K562 (cell line): ENCODE results near the gene PDLIM7. TPM values are rescaled to one million over a fixed set of nuclear protein-coding genes. Genes with fewer than 3 reads are reported as not detected.
A peak's percentile ranks its signal among the peaks of the same experiment; 100 is the strongest.

Experiments used
- BRD4 ChIP-seq: fragments of 200-600 bp; sonication (generic); IDR thresholded peaks from 2 replicates; pipeline ENCODE4 v1.6.1; 2017; ENCODE audit warnings: inconsistent platforms
- DDX20 ChIP-seq: fragments of 450-650 bp; IDR thresholded peaks from 2 replicates; pipeline ENCODE4 v1.6.1; 2016; ENCODE audit warnings: missing genetic modification characterization, low read depth, mild to moderate bottlenecking, missing compliant biosample characterization, moderate library complexity
- EP400 ChIP-seq: fragments of 450-650 bp; IDR thresholded peaks from 2 replicates; pipeline ENCODE4 v1.6.1; 2017; ENCODE audit warnings: antibody characterized with exemption, mild to moderate bottlenecking, moderate library complexity
- FOSL1 ChIP-seq: fragments of 200-800 bp; sonication (Bioruptor generic); conservative IDR thresholded peaks from 2 replicates; pipeline ENCODE4 v1.6.1; 2016; ENCODE audit warnings: missing genetic modification characterization, missing compliant biosample characterization
- FOXJ2 ChIP-seq: fragments of 200-800 bp; sonication (Bioruptor generic); IDR thresholded peaks from 2 replicates; pipeline ENCODE4 v1.6.1; 2016; ENCODE audit warnings: missing genetic modification characterization, missing compliant biosample characterization
- PKNOX1 ChIP-seq: fragments of 450-650 bp; IDR thresholded peaks from 2 replicates; pipeline ENCODE4 v1.6.1; 2016
- RBM39 ChIP-seq: fragments of 200-400 bp; formaldehyde crosslinking; optimal IDR thresholded peaks from 2 replicates; pipeline ENCODE3; 2018; ENCODE audit warnings: low read depth, low read length
- SMARCE1 ChIP-seq: fragments of 450-650 bp; IDR thresholded peaks from 2 replicates; pipeline ENCODE4 v1.7.1; 2016; ENCODE audit warnings: mild to moderate bottlenecking
- ZBTB2 ChIP-seq: fragments of 450-650 bp; IDR thresholded peaks from 2 replicates; pipeline ENCODE4 v1.6.1; 2016; ENCODE audit warnings: antibody characterized with exemption
- ZNF699 ChIP-seq: fragments of 250-450 bp; sonication (Bioruptor Pico); IDR thresholded peaks from 2 replicates; pipeline ENCODE4 v1.8.0; 2021; ENCODE audit warnings: mild to moderate bottlenecking, moderate library complexity; ENCODE audit not compliant: insufficient replicate concordance
- ZNF717 ChIP-seq: fragments of 250-450 bp; sonication (Bioruptor Pico); IDR thresholded peaks from 2 replicates; pipeline ENCODE4 v1.5.0; 2021
- polyA plus RNA-seq, 8 experiments: library from polyadenylated mRNA; depleted of rRNA in 4 of 8; stranded (reverse) in 5 of 8; unstranded in 3 of 8; fragments of >200 nt; fragmentation: Nextera tagmentation in 2 of 8; fragmentation: Illumina TruSeq in 1 of 8; extraction: Ambion mirVana in 2 of 8; extraction: Trizol in 1 of 8; gene quantifications; 2 replicates each; pipeline versions ENCODE4 v1.2.1 to v1.2.3, GENCODE V29; 2011 to 2014; ENCODE audit warnings: inconsistent platforms in 1 of 8, missing spikeins in 1 of 8
- total RNA-seq, 7 experiments: library from RNA; depleted of rRNA in 6 of 7; stranded (reverse); fragments of >200 nt in 6 of 7; fragmentation: Illumina TruSeq in 2 of 7; extraction: Trizol in 2 of 7; gene quantifications; 2 replicates each; pipeline versions ENCODE4 v1.2.1 to v1.2.3, GENCODE V29; 2011 to 2021; ENCODE audit warnings: low replicate concordance in 1 of 7
- TF ChIP-seq, protein P1 (sequence below), 3 experiments: fragments of 200-800 bp in 1 of 3; fragments of 250-450 bp in 1 of 3; fragments of 450-650 bp in 1 of 3; sonication (Bioruptor Pico) in 1 of 3; sonication (Bioruptor generic) in 1 of 3; formaldehyde crosslinking in 1 of 3; IDR thresholded peaks; 2 replicates each; pipeline versions ENCODE4 v1.6.1 to v1.8.0; 2016 to 2022; ENCODE audit warnings: mild to moderate bottlenecking in 2 of 3, missing genetic modification characterization in 2 of 3, missing compliant biosample characterization in 1 of 3, moderate library complexity in 1 of 3

The PDLIM7 gene
- total and polyA plus RNA-seq, 9 of the 15 experiments (the other 6 are each of a cell fraction or from before 2014, with no cell fraction given): 2.1 to 124 (median 32.6) TPM

DNA sequence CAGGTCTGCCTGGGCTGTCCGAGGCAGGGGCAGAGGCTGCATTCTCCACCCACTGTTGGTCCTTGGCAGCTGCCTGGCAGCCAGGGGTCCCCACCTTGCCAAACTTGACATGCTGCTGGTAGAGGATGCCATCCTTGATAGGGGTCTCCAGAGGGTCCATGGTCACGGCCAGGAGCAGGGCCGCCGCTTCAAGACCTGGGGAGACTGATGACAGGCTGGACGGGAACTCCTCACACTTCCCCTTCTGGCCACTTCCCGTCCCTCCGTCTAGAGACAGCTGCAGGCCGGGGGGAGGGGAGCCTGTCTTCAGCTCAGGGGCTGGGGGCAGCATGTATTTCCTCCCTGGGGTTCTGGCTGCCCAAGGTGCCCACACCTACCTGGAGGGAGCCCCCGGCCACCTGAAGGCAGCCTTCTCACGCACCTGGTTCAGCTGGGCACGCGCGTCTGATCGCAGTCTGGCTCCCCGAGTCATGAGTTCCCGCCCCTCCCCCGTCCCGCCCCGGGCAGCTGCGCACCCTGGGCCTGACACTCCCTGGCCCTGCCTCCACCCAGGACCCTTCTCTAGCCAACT, 12.1 kb upstream of the PDLIM7 start, which contains the start of gene DOK3 (continued):
- TF ChIP-seq ZNF699 (CRISPR knock-in tag) (no peak), PKNOX1 (peak; percentile 33; the same call in 1 of the 2 replicates), SMARCE1 (no peak), ZBTB2 (no peak), RBM39 (no peak), ZNF717 (CRISPR knock-in tag) (no peak), FOSL1 (tag) (no peak), EP400 (peak; percentile 33; the same call in 1 of the 2 replicates), FOXJ2 (tag) (no peak), DDX20 (tag) (no peak), BRD4 (no peak)
- TF ChIP-seq, protein P1, sequence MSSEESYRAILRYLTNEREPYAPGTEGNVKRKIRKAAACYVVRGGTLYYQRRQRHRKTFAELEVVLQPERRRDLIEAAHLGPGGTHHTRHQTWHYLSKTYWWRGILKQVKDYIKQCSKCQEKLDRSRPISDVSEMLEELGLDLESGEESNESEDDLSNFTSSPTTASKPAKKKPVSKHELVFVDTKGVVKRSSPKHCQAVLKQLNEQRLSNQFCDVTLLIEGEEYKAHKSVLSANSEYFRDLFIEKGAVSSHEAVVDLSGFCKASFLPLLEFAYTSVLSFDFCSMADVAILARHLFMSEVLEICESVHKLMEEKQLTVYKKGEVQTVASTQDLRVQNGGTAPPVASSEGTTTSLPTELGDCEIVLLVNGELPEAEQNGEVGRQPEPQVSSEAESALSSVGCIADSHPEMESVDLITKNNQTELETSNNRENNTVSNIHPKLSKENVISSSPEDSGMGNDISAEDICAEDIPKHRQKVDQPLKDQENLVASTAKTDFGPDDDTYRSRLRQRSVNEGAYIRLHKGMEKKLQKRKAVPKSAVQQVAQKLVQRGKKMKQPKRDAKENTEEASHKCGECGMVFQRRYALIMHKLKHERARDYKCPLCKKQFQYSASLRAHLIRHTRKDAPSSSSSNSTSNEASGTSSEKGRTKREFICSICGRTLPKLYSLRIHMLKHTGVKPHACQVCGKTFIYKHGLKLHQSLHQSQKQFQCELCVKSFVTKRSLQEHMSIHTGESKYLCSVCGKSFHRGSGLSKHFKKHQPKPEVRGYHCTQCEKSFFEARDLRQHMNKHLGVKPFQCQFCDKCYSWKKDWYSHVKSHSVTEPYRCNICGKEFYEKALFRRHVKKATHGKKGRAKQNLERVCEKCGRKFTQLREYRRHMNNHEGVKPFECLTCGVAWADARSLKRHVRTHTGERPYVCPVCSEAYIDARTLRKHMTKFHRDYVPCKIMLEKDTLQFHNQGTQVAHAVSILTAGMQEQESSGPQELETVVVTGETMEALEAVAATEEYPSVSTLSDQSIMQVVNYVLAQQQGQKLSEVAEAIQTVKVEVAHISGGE (CRISPR knock-in tag; IDR thresholded peaks at IDR 0.05): peak in 1 of 3 experiments; percentile 55; a peak in 2 of 6 replicates
